ENCODE data around the gene ANGEL2.
A peak's percentile ranks its signal among the peaks of the same experiment; 100 is the strongest.

Gene ANGEL2, protein sequence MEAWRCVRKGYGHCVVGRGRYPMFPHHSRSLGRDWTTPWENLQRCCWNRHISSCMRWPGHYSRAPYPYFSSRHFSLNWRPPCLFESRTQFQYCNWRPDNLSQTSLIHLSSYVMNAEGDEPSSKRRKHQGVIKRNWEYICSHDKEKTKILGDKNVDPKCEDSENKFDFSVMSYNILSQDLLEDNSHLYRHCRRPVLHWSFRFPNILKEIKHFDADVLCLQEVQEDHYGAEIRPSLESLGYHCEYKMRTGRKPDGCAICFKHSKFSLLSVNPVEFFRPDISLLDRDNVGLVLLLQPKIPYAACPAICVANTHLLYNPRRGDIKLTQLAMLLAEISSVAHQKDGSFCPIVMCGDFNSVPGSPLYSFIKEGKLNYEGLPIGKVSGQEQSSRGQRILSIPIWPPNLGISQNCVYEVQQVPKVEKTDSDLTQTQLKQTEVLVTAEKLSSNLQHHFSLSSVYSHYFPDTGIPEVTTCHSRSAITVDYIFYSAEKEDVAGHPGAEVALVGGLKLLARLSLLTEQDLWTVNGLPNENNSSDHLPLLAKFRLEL

DNA sequence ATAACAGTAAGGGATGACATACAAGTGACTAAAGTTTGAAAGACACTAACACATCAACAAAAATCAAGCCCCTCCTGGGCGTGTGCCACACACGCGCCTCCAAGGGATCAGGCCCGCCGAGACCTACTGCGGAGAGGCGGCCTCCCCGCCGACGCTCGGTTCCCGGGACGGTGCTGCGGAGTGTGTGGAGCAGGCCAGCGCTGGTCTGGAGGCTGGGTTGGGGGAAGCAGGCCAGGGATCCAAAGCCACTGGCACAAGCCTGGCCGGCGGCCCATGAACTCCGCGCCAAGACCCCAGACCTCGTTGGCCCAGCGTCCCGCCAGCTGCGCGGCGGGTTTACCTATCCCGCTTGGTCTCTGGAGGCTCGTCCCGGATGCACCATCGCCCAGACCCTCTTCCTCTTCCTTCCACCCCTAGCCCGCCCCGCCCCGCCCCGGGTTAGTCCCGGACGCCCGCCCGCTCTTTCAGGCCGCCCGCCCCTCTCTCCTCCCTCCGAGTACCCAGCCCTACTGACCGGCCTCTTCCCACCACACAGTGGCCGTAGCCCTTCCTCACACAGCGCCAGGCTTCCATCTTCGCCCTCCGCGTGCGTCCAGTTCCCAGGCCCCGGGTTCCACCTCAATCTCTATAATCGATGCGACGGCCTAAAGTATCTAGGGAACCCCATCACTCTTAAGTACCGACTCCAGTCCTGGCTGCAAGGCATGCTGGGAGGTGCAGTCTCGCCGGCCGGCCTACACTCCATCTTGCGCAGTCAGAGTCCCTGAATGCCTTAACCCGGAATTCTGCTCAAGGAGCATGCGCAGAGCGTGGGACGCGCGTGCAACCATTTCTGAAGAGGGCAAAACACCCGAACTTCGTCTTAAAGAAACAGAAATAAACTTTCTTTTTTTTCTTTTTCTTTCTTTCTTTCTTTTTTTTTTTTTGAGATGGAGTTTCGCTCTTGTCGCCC lies at the start of gene ANGEL2:
Gene ANGEL2, minus strand, starts transcription at position 769 of the 952 bp plus-strand sequence. Its CDS starts 196 bp downstream, at position 573.
- Histone ChIP-seq H3K27ac (peak within 1 kb of the TSS; percentile 91), H3K4me3 (peak within 1 kb of the TSS; percentile 75)
- TF ChIP-seq Cebpa-rat (IDR thresholded peaks at IDR 0.05) = no peak

DNA sequence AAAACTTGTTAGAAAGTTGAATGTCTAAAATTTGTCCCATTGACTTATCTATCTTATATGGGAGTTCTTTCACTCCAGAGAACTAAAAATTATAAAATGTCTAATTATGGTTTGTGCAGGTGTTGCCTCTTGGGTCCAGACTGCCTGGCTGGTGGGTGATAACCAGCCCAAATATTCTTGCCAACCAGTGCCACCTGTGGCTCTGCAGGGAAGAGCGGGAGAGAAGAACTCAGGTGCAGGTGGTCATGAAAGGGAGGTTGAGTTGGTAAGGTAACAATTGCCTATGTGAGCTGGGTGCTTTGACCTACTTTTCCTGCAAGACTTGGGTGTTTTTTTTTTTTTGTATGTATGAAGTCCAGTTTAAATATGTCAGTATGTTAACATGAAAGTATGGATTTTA lies 45.6 kb upstream of the ANGEL2 start:
- H3K36me3 ChIP-seq = no peaks in the 10 kb centered on the region
- H3K9ac ChIP-seq = no peak overlapping the region
- no peak overlapping the region for H3K4me2 ChIP-seq
- H3K4me3 ChIP-seq = no peak overlapping the region
- no peaks in the 10 kb centered on the region for H4K20me1 ChIP-seq
- no peak for TF ChIP-seq Cebpa-rat (IDR thresholded peaks at IDR 0.05)
- H3K9me3 ChIP-seq = peaks cover 8% of the 10 kb centered on the region
- no peaks in the 10 kb centered on the region for H3K27me3 ChIP-seq
- H3K4me1 ChIP-seq = no peaks in the 10 kb centered on the region
- no peak overlapping the region for H3K27ac ChIP-seq

More for the DNA sequence above, at the start of gene ANGEL2:
- Histone ChIP-seq H3K4me1 (peaks cover 18% of the 10 kb centered on the region), H4K20me1 (no peaks in the 10 kb centered on the region), H3K36me3 (peaks cover 21% of the 10 kb centered on the region), H3K9me3 (no peaks in the 10 kb centered on the region), H3K4me2 (peak within 1 kb of the TSS; percentile 85), H3K9ac (peak within 1 kb of the TSS; percentile 93), H3K27me3 (no peaks in the 10 kb centered on the region)

DNA sequence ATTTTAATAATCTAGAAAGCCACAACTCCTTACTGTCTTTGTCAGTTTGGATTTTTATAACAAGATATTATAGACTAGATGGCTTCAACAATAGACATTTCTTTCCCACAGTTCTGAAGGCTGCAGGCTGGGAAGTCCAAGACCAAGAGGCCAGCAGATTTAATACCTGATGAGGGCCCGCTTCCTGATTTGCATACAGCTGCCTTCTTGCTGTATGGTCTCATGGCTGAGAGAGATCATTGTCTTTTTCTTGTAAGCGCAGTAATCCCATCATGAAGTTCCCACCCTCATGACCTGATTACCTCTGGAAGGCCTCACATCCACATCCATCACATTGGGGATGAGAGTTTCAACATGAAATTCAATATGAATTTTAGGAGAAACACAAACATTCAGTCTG lies 45.2 kb upstream of the ANGEL2 start:
- H3K36me3 ChIP-seq = no peaks in the 10 kb centered on the region
- no peaks in the 10 kb centered on the region for H3K27me3 ChIP-seq
- no peaks in the 10 kb centered on the region for H4K20me1 ChIP-seq
- TF ChIP-seq Cebpa-rat (IDR thresholded peaks at IDR 0.05) = no peak
- no peak overlapping the region for H3K4me2 ChIP-seq
- H3K4me3 ChIP-seq = no peak overlapping the region
- no peaks in the 10 kb centered on the region for H3K4me1 ChIP-seq
- peaks cover 8% of the 10 kb centered on the region for H3K9me3 ChIP-seq
- no peak overlapping the region for H3K9ac ChIP-seq
- H3K27ac ChIP-seq = no peak overlapping the region

DNA sequence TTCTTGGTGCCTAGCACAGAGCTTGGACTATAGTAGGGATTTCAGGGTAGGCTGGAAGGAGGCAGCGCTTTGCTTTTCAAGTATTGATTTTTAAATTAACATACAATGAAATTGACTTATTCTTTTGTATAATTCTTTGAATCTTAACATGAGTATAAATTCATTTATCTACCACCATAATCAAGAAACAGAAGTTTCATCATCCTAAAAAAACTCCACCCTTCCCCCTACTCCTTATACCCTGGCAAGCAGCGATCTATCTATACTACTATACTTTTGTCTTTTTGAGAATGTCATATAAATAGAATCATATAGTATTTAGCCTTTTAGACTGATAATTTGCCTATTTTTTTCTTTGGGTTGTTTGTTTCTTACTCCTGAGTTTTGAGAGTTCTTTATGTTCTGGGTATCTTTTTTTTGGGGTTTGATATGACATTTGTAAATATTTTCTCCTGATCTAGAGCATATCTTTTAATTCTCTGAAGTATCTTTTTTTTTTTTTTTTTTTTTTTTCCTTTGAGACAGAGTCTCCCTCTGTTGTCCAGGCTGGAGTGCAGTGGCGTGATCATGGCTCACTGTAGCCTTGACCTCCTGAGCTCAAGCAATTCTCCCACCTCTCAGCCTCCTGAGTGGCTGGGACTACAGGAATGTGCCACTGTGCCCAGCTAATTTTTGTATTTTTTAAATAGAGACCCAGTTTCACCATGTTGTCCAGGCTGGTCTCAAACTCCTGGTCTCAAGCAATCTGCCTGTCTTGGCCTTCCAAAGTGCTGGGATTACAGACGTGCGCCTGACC lies 41.8 kb upstream of the ANGEL2 start:
- no peaks in the 10 kb centered on the region for H3K4me1 ChIP-seq
- no peaks in the 10 kb centered on the region for H3K27me3 ChIP-seq
- H3K27ac ChIP-seq = no peak overlapping the region
- no peak overlapping the region for H3K4me2 ChIP-seq
- H3K4me3 ChIP-seq = no peak overlapping the region
- peaks cover 8% of the 10 kb centered on the region for H3K9me3 ChIP-seq
- H3K36me3 ChIP-seq = no peaks in the 10 kb centered on the region
- no peak overlapping the region for H3K9ac ChIP-seq
- TF ChIP-seq Cebpa-rat (IDR thresholded peaks at IDR 0.05) = no peak
- no peaks in the 10 kb centered on the region for H4K20me1 ChIP-seq

DNA sequence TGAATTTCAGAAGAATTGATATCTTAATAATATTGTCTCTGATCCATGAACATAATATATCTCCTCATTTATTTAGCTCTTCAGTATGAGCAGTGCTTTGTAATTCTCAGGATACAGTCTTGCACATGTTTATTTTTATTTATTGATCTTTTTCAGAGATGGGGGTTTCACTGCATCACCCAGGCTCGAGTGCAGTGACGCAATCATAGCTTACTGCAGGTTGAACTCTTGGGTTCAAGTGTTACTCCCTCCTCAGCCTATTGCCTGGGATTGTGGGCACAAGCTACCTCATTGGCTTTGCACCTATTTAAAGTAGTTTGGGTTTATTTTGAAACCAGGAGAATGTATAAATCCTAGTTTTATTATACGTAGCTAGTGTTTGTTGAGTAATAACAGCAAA lies 40.1 kb upstream of the ANGEL2 start:
- Histone ChIP-seq H3K36me3 (no peaks in the 10 kb centered on the region), H3K27ac (no peak overlapping the region), H3K9me3 (peaks cover 11% of the 10 kb centered on the region), H4K20me1 (no peaks in the 10 kb centered on the region), H3K4me1 (peaks cover 11% of the 10 kb centered on the region), H3K9ac (no peak overlapping the region), H3K4me3 (no peak overlapping the region), H3K27me3 (no peaks in the 10 kb centered on the region), H3K4me2 (no peak overlapping the region)
- TF ChIP-seq Cebpa-rat (IDR thresholded peaks at IDR 0.05) = no peak

DNA sequence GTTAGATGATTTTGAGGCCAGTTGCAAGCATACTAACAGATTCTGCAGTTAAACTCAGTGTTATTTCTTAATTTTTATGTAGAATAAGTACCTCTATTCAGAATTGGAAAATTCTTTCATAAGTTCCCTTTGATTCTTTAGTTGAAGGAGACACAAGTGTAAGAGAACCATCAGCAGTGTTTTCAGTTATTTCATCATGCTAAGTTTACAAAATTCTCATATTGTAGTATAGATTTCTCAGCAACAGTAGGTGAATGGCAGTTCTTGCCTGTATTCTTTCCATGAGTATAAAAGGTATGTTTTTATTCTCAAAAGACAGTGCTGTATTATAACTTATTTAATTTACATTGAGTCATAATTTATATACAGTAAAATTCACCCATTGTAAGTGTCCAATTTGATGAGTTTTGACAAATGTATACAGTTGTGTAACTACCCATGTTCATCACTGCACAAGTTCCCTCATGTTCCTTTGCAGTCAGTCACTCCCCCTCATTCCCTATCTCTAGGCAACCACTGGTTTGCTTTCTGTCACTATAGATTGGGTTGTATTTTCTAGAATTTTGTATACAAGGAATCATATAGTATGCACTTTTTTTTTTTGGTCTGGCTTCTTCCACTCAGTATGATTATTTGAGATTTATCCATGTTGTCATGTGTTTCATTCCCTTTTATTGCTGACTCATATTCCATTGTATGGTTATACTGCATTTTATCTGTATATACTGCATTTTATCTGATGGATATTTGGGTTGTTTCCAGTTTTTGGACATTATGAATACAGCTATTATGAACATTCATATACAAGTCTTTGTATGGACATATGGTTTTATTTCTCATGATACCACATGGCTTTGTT lies 39.3 kb upstream of the ANGEL2 start:
- no peak for TF ChIP-seq Cebpa-rat (IDR thresholded peaks at IDR 0.05)
- Histone ChIP-seq H4K20me1 (no peaks in the 10 kb centered on the region), H3K4me3 (no peak overlapping the region), H3K27me3 (no peaks in the 10 kb centered on the region), H3K9ac (no peak overlapping the region), H3K36me3 (no peaks in the 10 kb centered on the region), H3K27ac (no peak overlapping the region), H3K4me2 (no peak overlapping the region), H3K4me1 (peaks cover 12% of the 10 kb centered on the region), H3K9me3 (peaks cover 19% of the 10 kb centered on the region)

DNA sequence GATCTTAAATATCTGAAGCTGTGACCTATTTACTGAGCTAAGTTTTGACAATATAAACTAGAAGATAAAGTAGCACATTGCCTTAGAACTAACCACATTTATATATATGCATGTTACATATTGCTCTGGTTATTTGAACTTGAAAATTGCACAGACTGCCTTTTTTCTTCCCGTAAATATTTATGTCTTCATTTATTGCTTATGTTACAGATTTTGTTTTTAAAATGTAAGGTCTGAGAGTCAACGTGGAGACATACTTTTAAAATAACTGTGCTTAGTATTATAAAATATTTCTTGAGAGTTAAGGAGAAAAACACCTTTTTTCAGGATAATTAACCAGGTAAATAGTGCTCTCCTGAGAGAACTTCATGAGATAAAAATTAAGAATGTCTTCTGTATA lies 38.5 kb upstream of the ANGEL2 start:
- peaks cover 22% of the 10 kb centered on the region for H3K9me3 ChIP-seq
- H3K36me3 ChIP-seq = no peaks in the 10 kb centered on the region
- no peak overlapping the region for H3K4me3 ChIP-seq
- H3K9ac ChIP-seq = no peak overlapping the region
- H3K4me1 ChIP-seq = peaks cover 12% of the 10 kb centered on the region
- no peaks in the 10 kb centered on the region for H3K27me3 ChIP-seq
- TF ChIP-seq Cebpa-rat (IDR thresholded peaks at IDR 0.05) = no peak
- H4K20me1 ChIP-seq = no peaks in the 10 kb centered on the region
- H3K4me2 ChIP-seq = no peak overlapping the region
- H3K27ac ChIP-seq = no peak overlapping the region

DNA sequence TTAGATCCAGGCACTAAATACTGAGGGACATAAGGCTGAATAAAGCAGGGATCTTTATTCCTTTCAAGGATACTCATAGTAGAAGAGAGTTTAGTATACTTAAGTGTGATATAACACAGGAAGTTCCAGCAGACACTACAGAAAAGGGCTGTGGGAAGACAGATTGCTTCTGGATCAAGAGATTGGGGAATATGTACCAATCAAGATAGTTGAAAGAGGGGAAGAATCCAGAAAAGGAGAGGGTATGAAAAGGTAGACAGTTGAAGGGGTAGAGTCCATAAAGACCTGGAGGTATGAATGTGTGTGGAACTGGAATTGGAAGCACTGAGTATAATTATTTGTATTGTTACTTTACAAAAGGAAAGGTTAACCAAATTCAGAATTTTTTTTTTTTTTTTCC lies 37.8 kb upstream of the ANGEL2 start:
- no peaks in the 10 kb centered on the region for H3K36me3 ChIP-seq
- peaks cover 22% of the 10 kb centered on the region for H3K9me3 ChIP-seq
- no peak overlapping the region for H3K27ac ChIP-seq
- no peaks in the 10 kb centered on the region for H3K27me3 ChIP-seq
- TF ChIP-seq Cebpa-rat (IDR thresholded peaks at IDR 0.05) = no peak
- no peak overlapping the region for H3K4me2 ChIP-seq
- no peak overlapping the region for H3K4me3 ChIP-seq
- peaks cover 12% of the 10 kb centered on the region for H3K4me1 ChIP-seq
- H4K20me1 ChIP-seq = no peaks in the 10 kb centered on the region
- no peak overlapping the region for H3K9ac ChIP-seq
